GM19463 (cell line): ENCODE results near the gene PEPD.

ENCODE experiments used
- ATAC-seq: cut with Tn5 transposase; IDR thresholded peaks from one replicate; pipeline ENCODE4 v1.9.1; 2021; ENCODE audit warnings: mild to moderate bottlenecking, moderate library complexity; ENCODE audit not compliant: unreplicated experiment

Gene PEPD

DNA sequence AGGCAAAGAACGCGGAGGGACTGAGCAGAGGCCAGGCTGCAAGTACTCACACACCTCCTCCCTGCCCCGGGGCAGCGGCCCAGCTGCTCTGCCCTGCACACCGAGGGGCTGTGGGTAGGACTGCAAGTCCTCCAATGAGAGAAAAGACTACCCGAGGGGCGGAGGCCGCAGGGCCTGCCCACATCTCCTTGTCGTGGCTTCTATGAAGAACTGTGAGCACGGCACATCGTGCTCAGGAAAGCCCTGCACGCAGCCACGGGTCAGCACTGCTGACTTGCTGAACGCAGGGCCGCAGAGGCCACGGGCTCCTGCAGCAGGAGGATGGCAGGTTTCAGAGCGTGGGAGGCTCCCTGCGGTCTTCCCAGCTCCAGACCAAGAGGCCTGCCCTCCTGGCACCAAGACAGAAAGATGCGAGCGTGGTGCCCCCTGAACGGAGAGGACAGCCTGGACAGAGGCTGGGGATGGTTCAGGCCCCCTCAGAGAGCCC, 110.6 kb downstream of the PEPD start:
- ATAC-seq: no peak

DNA sequence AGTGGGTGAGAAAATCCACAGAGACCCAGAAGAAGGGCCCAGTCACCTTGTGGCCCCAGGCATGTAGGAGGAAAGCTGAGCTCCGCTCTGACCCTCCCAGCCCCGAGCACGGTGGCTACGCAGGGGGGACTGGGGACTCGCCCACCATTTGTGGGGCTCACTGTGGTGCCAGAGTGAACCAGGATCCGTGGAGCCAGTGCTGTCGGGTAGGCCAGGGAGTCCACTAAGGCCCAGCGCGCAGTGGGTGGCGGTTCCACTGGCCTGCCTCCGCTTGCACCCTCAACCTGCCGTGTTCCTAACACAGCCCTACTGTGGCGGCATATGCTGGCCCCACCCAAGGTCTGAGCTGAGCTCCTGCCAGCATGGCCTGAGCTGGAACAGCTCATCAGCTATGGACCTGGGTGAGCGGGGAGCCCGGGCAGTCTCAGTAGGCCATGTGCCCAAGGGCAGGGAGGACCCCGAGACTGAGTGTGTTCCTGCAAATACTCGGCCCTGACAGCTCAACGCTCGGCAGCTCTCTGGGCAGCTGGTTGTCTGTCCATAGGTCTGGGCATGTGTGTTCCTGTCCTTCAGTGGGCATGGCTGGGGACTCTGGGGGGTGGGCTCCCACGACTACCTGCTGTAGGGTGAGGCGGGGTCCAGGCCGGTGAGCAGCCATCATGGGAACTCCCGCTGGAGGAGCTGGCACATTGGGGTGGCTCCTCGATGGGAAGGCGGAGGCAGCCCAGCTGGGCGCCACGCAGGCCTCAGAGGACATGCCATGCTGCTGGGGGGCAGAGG, 111.5 kb downstream of the PEPD start:
- ATAC-seq: no peak

DNA sequence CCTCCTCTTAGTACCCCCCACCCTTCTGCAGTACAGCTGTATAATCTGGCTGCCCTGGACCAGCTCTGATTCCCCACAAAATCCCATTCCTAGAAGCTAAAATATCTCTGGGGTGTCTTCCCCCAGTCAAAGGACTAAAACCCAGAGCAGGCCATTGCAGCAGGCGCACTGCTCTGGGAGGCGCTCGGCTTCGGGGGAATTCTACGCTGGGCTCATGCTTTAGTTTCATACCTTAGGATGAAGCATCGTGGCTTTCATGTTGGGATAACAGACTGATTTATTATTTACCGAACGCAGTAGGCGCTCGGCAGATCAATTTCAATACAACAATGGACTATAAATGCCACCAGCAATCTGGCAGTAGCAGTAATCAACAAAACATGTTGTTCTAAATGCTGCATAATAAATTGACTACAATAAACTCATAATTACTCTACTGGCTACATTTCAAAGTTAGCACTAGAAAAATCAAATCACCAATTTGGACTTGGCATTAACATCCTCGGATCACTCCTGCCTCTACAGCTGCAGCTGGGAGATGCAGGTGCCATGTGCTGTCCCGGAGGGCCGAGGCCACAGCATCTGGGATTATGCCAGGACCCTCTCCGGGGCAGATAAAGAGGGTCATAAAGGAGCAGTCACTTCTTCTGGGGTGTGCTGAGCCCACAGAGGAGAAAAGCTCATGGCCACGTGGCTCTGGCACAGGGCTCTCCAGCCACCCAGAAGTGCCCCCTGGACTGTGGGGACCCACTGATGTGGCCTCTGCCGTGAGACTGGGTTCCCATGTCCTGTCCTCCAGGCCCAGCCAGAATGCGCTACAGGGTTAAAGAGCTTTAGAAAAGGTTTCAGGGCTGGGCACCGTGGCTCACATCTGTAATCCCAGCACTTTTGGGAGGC, 112.8 kb downstream of the PEPD start:
- no peak for ATAC-seq

DNA sequence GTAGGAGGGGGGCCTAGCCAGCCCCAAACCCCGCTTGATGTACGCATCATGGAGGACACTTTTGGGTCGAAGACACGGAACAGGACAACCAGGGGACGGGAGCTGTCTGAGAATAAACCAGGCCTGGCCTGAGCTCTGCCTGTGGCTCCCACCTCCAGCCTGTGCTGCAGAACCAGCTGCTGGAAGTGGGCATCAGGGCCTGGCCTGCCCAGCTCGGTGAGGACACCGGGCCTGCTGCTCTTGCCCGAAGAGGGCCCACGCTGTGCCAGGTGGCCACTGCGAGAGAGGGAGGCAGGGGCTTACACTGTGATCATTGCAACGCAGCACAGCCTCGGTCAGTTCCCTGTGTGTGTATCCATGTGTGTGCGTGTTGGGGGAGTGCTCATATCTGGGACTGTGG, 113.5 kb downstream of the PEPD start:
- no peak for ATAC-seq

DNA sequence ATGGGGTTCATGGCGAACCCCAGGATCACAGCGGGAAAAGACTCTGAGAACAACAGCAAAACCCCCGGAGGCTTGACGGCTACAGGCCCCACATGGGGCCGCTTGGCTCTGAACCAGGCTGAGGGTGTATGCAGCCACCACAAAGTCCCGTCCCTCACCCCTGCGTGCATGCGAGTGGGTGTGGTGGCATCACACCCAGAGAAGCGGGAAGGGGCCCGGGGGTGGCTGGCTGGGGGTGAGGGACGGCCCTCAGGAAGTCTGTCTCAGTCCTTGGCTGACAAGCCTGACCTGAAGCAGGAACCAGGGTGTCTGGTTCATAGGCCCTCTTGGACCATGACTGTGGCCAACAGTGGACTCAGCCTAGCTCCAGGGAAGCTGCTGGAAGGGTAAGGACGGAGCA, 113.9 kb downstream of the PEPD start:
- ATAC-seq: no peak

DNA sequence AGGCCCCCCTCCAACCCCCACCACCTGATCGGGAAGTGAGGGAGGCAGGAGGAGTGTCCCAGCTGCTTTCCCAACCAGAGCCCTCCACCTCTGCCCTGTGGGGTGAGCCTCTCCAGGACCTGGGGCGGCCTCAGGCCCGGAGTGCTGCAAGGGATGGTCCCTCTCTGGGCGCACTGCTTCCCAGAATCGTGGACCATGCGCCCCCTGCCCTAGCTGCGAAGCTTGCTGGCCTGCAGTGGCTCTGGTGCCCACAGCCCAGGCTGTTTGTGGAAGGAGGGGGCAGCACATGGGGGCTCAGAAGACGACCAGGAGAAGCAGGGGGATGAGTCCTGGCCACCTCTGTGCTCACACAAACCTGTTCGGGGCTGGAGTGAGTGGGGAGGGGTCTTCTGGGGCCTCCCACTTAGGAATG, 114.4 kb downstream of the PEPD start:
- no peak for ATAC-seq

DNA sequence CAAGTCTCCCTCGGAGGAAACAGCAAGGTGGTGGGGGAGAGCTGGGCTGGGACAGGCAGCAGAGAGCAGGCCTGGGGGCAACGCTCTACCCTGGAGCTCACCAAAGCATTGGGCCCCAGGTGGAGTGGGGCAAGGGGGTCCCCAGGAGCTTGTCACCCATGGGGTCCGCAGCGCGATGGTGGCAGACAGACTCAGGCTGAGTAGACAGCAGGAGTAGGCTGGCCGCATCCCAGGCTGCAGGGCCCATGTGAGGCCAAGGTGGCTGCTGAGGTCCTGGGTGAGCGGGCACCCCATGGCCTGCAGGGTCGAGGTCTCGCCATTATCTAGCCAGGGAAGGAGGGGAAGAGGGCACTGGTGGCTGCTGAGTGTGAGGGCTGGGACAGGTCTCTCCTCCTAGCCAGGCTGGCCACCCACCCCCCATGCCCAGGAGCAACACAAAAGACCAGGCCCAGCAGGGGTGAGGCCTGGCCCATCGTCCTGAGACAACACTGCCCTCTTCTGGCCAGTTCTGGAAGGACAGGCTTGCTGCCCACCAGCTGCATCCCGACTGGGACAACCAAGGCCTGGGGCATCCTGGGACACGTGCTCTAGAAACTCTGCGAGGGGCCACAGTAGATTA, 115.0 kb downstream of the PEPD start:
- no peak for ATAC-seq

DNA sequence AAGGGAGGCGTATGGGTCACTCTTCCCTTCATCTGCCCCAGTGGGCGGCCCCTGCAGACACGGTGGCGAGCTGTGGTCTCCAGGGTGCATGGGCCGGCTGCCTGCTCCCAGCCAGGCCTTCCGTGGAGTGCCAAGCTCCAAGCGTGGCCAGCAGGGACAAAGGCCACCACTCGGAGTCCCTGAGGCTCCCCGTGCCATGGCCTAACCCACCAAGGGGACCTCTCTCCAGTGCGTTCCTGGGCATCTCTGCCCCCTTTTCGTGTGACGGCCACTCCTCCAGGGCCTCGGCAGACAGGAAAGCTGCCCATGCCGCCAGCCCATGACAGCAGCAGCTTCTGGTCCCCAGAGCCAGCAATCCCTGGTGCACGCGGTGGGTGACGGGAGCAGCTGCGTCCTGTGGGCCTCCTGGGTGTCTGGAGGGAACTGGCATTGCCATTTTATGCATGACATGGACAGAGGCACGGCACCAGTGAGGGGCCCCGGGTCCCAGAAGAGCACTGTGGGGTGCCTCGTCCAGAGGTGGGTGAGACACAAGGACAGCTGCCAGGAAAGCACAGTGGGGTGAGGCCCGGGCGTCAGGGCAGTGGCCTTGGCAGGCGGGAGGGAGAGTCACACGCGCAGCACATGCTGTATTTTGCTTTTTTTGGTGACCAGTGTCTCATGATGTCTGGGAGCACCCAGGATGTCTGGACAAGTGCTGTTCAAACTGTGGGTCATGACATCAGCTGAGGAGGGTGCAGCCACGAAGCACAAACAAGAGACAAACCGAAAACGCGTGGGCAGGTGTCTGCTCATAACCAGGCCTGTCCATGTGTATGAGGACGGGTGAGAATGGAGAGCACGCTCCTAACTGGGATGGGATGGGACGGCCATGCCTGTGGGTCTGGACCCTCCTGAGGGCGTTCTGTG, 115.8 kb downstream of the PEPD start:
- ATAC-seq: no peak

DNA sequence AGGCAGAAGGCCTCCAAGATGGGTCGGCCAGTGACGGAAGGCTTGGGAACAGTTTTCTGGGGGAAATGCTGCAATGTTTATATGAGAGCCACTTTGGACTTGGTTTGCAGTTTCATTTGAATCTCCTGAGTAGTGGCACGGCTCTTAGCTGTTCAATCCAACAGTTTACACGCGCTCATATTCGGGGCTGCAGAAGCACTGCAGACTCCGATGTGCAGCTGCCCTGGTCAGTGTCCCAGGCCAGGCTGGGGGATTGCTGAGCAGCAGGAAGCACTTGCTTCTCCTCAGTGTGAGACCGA, 116.4 kb downstream of the PEPD start:
- no peak for ATAC-seq

DNA sequence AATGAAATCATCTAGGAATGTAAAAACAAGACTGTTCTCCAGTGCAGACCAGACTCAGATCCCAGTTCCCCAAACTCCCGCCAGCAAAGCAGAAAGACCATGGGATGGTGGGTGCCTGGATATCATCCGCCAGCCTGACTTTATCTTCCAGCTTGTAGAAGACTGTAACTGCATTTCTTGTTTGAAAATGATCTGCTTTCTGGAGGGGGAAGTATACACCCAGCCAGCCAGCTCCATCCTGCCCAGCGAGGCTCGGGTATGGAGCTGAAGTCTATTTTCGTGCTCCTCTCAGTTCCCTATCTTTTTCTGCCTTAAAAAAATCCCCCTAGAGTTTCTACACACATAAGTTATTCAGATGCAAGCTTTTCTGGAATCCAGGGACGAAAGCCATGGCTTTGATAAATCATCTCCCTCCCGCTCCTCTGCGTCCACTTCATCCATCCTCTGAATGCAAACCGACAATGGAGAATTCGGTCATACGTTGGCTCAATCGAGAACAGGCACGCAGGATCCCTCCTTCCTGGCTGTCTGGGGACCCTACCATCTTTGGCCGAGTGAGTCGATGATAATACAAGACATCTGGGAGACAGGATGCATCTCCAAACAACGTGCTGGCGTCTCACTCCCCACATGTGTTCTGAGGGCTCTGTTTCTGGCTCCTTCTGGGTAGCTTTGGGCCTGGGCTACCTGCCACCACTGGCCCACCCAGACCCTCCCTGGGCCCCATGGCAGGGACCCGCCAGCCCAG, 116.9 kb downstream of the PEPD start:
- no peak for ATAC-seq

DNA sequence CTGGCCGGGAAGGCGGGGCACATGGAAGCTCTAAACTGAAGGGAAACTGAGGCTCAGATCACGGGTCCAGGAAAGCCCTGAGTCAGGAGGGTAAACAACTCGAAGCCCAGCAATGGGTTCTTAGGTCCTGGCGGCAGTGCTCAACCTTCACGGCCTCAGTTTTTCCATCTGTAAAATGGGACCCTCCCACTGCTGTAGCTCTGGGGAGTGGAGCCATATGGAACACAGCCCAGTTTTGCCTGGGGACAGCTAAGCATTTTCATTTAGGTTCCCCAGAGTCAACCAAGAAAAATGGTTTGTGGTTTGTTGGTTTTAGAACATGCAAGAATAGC, 117.7 kb downstream of the PEPD start:
- no peak for ATAC-seq

DNA sequence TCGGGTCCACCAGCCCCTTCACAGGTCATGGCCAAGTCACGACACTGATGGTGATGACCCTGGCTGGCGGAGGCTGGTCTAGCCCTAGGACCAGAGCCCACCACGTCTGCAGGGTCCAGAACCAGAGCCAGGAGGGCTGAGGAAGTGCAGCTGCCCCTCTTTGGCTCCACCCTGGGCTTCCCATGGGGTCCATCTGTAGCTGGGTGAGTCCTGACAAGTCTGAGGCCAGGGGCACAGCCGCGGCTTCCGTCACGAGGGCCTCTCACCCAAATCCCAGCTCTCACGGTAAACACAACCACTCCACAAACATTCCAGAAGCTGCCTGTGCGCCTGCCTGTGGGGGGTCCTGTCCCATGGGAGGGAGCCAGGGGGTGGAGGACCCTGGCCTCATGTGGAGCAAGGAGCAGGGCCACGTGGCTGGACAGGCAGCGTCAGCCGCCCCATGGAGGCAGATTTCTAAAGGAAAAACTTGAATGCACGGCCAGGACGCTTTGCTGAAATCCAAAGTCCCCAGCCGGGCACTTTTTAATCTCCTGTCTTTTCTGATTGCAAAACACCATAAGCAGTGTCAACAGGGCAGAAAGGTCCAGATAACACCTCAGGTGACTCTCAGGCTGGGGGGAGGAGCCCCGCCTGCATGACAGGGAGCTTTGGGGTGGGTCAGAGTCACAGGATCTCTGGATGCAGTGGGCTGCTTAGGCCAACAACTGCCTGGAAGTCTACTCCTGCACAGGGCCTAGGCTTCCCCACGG, 118.2 kb downstream of the PEPD start:
- no peak for ATAC-seq

DNA sequence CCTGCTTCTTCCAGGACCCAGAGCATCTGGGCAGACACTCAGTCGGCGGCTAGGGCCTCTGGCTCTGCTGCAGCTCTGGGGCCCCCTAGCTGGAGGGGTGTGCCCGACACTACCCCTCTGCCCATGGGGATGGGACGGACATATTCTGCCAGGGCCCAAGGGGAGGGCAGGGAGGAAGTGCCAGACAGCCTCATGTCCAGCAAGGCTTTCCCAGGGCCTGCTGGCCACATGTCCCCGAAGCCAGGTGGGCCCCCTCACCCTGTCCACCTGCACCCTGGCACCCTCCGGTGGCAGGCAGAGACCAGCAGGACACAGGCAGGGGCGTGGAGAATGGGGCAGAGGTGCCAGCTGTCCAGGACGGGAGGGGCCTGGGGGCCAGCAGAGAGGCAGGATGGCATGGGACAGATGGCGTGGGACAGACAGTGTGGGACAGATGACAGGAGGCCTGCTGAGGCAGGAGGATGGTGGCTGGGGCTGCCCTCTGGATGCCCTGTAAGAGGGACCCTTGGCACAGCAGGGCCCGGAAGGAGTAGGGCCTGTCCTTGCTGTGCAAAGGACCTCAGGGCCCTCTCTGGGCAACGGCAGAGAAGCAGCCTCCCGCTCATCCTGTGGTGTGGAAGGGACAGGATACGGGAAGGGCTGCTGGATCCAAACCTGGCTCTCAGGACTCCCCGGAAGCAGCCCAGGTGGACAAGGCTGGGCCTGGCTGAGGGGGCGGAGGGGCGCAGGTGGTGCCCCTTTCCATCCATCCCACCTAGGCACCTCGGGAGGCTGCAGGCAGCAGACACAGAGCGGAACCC, 119.0 kb downstream of the PEPD start:
- no peak for ATAC-seq

DNA sequence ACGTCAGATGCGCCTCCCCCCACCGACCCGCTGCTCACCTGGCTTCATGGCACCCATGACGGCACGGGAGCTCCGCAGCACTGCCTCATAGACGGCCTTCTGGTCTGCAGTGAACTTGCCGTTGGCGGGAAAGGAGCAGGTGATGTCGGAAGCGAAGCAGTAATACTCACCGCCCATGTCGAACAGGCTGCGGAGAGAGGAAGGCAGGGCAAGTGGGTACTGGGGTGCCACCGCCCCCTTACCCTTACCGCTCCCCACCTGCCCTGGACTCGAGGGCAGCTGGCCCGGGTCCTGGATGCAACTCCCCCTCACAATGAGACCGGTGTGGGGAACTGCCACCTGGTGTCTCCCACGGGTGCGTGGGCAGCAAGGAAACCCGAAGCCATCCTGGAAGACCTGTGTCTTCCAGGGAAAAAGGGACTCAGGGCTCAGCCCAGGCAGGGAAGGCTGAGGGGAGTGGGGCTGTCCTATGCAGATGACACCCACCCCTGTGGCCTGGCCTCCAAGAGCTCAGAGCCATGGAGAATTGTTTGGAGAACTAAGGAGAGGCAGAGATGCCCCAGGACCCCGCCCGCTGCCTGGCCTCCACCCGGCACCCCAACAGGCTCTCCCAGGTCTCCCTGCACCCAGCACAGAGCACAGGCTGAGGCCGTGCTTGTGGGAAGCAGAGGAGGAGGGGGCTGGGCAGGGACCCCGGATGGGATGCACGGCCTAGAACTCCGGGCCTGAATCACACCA, 119.7 kb downstream of the PEPD start:
- no peak for ATAC-seq

DNA sequence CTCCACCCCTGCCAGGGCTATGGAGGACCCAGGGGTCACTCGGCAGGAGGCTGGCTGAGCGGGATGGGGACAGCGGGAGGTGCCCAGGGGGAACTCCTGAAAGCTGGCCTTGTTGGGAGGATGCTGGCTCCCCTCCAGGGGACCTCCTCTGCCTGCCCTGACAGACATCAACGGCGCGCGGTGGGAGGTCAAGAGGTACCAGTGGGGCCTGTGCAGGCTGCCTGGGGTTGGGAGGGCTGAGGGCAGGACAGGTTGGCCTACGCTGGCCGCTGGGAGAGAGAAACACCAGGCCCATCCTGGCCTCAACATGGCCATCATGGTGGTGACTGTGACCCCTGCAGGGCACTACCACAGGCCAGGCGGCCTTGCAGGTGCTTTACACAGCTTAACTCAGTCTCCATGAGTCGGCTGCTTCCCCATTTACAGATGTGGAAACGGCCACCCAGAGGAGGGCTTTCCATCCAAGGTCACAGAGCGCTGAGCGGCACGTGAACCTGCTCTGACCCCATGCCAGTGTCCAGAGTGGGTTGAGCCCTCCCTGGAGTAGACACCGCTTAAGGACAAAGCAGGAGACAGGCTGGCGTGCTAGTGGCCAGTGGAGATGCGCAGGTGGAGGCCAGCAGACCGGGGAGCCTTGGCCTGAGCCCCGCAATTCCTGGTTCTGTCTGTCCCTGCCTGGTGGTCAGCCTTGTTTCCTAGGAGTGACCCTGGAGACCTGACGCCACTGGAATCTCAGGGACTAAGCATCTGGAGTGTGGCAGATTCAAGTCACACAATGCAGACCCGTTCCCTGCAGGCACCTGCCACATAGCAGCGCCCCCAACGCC, 120.5 kb downstream of the PEPD start:
- no peak for ATAC-seq

DNA sequence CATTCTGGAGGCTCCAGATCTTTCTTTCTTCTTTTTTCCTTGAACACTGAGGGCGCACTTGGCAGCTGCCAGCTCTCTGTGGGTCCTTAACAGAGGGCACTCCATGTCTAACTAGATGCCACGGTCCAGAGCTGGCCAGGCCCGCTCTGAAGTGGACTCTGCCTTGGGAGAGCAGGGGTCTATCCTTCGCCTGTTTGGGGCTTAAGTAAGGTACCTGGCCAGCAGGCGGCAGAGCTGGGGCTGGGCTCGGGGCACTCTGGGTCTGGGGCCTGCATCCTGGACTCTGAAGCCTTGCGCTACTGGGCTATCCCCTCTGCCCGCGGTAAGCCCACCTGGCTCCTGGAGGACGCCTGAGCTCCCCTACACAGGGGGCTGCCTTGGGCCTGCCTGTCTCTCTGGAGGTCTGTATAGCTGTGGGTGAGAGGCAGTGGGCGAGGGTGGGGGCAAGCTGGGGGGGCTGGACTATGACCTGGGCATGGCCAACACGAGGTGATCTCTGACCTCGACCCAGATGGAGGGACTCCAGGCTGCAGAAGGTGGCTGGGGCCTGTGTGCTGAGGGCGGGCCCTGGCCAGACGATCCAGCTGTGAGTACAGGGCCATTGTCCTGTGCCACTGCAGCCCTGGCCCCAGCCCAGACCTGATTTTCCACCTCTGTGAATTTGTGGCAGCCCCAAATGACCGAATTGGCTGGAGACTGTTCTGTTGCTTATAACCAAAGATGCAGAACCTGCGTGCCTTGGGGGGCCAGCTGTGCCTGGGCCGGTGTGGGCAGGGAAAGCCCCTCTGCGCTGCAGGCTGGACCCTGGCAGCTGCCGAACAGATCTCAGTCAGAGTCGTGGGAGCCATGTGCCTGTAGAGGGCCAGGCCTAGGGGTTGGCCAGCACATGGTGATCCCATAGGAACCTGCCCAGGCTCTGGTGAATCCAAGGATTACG, 121.6 kb downstream of the PEPD start:
- ATAC-seq: no peak
